Sigmoid colon (tissue), 4 donors: ENCODE data around the gene TRAF7.
"Not testable (repeated sequence)": the region's sequence is repeated elsewhere in the genome, so short reads cannot be mapped to it uniquely, and the experiment has no call there.

ENCODE experiments used
- CTCF ChIP-seq, 4 experiments: fragments of 450-650 bp in 3 of 4; fragments of 200-600 bp in 1 of 4; IDR thresholded peaks; one replicate each; pipeline ENCODE4 v1.5.1; 2016 to 2019; ENCODE audit warnings: antibody characterized with exemption in 4 of 4, mild to moderate bottlenecking in 3 of 4, moderate library complexity in 2 of 4
- EP300 ChIP-seq, 4 donors: sonication (generic); formaldehyde crosslinking; IDR thresholded peaks; one replicate each; pipeline ENCODE4 v1.6.1; 2017; ENCODE audit warnings: antibody characterized with exemption in 4 of 4
- POLR2A ChIP-seq, 2 donors: fragments of 450-650 bp; IDR thresholded peaks; one replicate each; pipeline ENCODE4 v1.6.1; 2016; ENCODE audit warnings: antibody characterized with exemption in 2 of 2, mild to moderate bottlenecking in 2 of 2, moderate library complexity in 2 of 2

- not testable (repeated sequence) for TF ChIP-seq CTCF, POLR2A, EP300 (IDR thresholded peaks at IDR 0.05)
Observed at GRCh38 chr16:2111009-2111353, 44.6 kb upstream of the TRAF7 start.
